HG02763 (cell line): Measurements from ENCODE around the gene SH2D6.

Experiments used
- ATAC-seq: cut with Tn5 transposase; IDR thresholded peaks from one replicate; pipeline ENCODE4 v1.9.1; 2021; ENCODE audit warnings: mild to moderate bottlenecking, moderate library complexity; ENCODE audit not compliant: unreplicated experiment

The SH2D6 gene

GRCh38 chr2:85420536-85421259 is 2.2 kb downstream of the SH2D6 start:
- ATAC-seq: peak; percentile 65

DNA sequence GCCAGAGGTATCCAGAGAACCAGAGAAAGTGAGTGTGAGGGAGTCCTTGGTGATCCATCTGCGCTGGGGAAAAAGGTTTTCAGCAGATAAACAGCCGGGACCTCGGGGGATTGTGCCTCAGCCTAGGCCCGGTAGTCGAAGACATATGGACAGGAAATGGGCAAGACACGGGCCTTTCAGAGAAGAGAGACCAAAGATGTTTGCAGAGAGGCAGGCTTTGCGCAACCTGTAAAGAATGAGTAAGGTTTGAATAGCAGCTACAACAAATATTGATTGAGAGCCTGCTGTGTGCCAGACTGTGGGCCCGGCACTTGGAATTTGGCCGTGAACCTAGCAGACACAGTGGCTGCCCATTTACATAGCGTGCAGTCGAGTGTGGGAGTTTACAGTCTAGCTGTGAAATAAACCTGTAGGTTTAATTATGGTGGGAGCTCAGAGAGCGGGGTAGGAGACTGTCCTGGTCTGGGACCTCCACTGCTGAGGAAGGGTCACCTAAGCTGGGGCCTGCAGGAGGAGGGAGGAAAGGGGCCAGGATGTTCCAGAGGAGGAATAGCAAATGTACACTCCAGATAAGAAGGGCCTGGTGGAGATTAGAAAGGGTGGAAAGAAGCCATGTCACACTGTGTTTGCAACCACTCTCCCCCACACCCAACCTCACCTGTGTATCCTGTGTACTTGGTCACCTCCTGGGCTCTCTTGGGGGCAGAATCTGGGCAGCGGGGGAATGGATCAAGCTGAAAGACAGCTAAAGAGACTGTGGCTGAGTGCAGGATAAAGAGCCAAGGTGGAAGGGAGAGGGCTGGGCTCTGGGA is 3.0 kb downstream of the SH2D6 start:
- no peak for ATAC-seq

GRCh38 chr2:85422072-85422457 is 3.6 kb downstream of the SH2D6 start:
- ATAC-seq: no peak

DNA sequence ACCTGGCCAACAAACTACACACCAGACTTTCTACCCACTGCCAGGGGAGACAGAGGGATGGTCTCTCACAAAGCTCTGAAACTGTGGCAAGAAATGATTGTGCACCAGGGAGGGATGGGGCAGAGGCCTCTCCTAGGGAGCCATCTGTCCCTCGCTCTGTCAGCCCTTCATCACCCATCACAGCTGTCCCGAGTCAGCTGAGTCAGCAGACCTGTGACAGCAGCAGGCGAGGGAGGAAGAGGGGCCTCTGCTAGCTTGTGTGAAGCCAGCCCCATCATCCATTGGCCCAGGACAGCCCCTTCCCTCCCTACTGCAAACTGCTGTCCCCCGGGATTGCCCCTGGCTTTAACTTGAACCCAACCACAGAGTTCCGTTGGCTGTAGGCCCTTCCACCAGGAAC is 5.0 kb downstream of the SH2D6 start:
- ATAC-seq: no peak

DNA sequence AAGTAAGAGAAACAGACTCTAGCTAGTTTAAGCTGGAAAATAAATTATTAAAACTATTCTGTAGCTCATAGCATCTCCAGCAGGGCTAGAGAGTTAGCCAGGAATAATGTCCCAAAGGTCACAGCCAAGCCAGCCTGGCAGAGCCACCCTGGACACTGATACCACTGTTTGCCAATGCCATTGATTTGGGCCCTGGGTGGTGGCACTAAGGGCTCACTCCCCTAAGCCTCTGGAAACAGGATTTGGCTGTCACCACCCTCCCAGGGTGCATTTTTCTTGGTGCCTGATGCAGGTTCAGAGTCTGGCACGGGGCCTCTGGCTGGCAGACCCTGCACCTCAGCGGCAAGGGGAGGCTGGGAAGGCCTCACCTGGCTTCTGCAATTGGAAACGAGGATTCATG is 7.1 kb downstream of the SH2D6 start:
- no peak for ATAC-seq

DNA sequence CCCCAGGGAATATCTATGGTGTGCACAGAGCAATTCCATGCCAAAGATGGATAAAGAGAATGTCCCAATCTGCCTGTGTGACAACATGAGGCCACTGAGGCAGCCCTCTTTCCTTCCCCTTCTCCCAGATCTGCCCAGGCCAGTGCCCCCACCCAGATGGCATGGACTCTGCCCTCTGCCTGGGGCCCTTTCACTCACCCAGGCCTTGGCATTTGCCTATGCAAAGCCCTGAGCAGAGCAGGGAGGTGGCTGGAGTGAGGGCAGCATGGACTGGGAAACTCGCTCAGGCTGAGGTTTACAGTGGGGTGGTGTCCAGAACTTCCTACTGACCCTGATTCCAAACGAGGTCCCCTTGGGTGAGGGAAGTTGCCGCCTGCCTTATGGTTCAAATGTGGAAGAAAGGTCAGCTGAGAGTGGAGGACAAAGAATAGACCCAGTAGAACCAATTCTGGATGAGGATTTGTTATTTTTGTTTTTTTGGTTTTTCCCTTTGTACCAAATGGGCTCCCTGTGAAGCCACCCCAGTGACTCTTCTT is 8.9 kb downstream of the SH2D6 start:
- ATAC-seq: no peak

- ATAC-seq: no peak
Observed at GRCh38 chr2:85428343-85428881, 9.9 kb downstream of the SH2D6 start.

DNA sequence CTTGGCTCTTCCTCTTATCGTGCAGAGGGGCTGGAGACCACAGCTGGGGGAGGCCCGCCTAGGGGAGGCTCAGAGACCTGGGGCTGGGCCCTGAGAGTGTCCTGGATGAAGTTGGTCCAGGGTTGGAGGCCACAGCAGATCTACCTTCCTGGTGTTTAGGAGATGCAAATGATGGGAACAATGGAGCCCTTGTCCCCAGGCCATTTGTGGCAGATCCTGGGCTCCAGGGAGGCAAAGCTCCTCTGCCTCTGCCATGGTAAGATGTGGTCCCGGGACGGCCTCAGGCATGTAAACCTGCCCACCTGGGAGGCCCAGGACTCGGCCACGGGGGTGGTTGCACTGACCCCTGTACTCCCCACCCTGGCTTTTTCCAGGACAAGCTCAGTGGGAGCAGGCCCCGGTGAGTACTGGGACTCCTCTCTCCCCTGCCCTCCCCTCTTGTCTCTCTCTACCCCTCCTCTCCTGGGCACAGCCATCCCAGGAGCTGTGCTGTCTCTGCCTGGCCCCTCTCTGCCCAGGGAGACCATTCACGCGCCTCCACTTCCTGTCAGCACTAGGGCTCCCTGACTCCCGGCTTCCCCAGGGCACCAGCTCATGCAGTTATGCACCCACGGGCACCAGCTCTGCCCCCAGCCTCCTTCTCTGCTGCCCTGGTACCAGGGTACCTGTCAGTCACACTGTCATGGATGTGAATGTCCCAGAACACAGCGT is 10.9 kb downstream of the SH2D6 start:
- no peak for ATAC-seq

GRCh38 chr2:85429924-85430289 is 11.4 kb downstream of the SH2D6 start:
- no peak for ATAC-seq

GRCh38 chr2:85430752-85431569 is 12.4 kb downstream of the SH2D6 start:
- ATAC-seq: no peak

DNA sequence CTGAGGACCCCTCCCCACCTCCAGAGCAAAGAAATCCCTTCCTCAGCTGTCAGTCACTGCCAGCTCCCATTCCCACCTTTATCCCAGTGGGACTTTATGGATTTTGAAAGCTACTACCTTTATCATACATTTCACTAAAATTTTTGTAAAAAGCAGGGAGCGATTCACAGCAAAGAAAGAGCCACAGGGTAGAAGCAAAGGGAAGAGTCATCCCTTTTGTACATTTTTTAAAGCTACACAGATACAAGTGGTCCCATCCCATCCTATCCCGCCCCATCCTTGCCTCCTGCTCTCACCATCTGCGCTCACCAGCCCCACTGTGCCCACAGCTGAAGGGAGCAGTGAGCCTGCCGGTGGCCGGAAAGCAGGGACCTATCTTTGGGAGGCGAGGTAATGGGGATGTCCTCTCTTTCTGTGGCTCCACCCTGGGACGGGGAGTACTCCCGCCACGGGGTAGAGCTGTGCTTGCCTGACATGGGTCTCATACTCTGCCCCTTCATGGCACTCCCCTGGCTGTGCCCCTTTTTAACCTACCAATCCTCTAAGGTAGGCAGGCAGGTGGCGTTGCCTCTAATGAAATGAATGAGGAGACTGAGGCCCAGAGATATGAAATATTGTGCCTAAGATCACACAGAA is 13.2 kb downstream of the SH2D6 start:
- ATAC-seq: no peak

- no peak for ATAC-seq
Observed at GRCh38 chr2:85433511-85434089, 15.1 kb downstream of the SH2D6 start.

DNA sequence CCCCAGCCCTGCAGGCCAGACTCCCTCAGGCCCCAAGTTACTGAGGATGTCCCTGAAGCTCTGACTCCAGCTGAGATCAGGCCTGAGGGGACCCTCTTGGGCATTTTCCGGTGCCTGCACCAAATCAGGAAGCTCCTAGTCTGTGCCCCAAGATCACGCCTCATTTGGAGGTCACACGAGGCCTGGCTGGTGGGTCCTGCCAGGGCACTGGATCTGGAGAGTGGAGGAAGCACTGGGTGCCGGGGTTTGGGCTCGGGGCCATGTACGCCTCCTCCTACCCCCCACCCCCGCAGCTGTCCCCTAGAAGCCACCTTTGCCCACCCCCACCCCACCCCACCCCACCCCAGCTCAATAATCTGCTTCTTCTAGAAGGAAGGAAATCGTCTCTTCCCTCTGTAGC is 16.2 kb downstream of the SH2D6 start:
- no peak for ATAC-seq

DNA sequence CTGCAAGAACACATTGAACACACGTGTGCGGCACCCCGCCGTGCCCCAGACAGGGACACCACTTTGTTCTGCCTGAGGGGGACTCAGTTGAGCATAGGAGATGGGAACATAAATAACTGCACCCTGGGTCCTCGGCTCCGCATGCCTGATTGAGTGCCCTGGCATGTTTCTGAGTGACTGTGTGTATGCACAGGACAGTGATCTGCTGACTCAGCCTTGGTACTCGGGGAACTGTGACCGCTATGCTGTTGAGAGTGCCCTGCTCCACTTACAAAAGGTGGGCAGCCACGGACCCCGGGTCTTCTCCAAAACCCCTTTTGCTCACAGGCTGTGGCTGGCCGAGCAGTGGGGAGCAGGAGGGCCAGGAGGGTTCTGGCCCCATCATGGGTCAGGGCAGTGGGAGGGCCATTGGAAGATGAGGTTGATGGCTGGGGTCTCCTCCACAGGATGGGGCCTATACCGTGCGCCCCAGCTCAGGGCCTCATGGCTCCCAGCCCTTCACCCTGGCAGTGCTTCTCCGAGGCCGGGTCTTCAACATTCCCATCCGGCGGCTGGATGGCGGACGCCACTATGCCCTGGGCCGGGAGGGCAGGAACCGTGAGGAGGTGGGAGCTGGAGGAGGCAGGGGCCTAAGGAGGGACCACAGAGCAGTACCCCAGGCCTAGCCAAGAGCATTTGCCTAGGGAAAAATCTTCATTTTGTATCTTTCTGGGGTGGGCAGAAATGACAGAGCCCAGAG is 16.9 kb downstream of the SH2D6 start:
- no peak for ATAC-seq

DNA sequence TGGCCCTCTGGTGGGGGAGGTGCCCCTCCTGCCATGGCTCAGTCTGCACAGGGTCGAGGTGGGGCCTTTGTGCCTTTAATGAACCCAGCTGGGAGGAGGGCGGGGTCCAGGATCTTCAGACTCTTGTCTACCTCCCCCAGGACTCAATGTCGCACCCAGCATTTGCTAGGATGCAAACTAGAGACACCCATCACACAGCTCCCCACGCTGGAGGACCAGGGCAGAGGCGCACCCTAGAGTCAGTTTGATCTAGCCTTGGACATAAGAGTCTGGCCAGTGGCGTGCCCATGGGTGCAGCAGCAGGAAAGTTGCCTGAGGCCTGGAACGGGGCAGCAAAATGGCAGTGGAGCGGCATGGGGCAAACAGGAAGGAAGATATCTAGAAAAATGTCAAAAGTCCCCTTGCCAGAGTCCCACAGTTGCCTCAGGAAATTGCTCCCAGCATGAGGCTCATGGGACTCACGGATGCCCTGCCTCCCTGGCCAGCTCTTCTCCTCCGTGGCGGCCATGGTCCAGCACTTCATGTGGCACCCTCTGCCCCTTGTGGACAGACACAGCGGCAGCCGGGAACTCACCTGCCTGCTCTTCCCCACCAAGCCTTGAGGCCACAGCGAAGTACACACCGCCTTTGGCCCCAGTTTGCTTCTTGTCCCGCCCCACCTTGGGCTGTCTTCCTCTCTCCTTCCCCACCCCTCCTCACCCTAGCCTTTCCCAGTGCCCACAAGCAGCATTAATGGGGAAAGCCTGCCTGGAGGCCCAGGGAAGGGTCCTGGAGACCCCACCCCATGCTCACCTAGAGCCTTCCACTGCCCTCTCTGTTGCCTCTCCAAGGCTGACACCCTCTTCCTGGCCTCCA is 17.7 kb downstream of the SH2D6 start:
- ATAC-seq: no peak

DNA sequence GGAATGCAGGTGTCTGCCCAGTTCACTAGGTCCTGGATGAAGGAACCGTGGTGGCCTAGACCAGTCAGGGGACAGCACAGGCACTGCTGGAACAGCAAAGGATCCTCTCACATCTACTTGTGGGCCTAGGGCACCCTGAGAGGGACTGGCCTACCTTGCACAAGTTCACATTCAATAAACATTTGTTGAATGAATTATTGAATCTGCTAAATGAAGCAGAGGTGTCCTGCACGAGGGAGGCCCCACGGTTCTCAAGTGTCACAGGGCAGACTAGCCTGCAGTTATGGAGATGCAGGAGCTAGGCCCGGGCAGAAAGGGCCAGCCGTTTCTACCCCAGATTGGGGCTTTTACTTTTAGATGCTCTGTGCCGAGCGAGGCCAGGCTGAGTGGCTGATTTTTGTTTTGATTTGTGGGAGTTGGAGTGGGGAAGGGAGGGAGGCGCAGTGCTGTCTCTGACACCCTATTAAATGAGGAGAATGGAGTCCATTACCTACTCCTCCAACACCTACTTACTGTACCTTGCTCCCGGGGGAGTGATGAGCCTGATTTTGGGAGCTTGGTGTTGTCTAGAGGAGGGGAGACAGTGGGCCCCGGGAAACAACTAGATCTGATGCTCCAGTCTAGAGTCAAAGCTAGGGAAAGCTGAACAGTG is 18.4 kb downstream of the SH2D6 start:
- no peak for ATAC-seq

DNA sequence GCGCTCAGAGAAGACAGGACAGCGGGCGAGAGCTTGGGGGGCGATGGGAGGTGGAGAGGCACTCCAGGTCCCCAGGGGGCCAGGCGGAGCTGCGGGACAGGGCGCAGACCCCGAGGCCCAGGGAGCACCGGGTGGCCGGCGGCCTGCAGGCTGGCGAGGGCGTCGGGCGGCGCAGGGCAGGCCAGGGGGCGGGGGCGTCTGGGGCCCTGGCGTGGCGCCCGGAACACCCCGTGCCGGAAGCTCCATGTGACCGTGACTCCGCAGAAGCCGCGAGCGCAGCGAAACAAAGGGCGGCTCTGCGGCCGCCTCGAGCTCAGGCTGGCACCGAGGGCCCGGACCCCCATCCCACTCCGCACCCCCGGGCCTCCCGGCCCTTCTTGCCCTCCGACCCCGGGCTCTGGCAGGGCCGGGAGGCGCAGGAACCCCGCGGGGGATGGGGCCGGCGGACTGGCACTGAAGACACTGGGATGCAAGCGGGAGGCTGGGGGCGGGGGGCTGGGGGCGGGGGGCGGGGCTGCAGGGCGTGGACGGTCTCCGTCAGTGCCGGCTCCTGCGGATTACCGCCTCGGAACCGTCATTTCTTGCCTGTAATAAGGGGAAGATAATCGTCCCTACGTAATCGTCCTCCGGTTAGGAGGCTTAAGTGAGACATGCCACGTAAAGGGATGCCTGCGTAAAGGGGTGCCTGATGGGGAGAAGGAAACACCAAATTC is 19.1 kb downstream of the SH2D6 start:
- peak; percentile 83 for ATAC-seq
